T1000 (cell line): ENCODE measurements around the gene GINS3.

Source experiments
- DNase-seq: peaks from one replicate; lab custom pipeline; 2025; ENCODE audit warnings: mixed read lengths; lab: John Stamatoyannopoulos, UW

The GINS3 gene

GRCh38 chr16:58425756-58426494, 33.7 kb downstream of the GINS3 start:
- DNase-seq: no peak

GRCh38 chr16:58426966-58427365, 34.7 kb downstream of the GINS3 start:
- no peak for DNase-seq

DNA sequence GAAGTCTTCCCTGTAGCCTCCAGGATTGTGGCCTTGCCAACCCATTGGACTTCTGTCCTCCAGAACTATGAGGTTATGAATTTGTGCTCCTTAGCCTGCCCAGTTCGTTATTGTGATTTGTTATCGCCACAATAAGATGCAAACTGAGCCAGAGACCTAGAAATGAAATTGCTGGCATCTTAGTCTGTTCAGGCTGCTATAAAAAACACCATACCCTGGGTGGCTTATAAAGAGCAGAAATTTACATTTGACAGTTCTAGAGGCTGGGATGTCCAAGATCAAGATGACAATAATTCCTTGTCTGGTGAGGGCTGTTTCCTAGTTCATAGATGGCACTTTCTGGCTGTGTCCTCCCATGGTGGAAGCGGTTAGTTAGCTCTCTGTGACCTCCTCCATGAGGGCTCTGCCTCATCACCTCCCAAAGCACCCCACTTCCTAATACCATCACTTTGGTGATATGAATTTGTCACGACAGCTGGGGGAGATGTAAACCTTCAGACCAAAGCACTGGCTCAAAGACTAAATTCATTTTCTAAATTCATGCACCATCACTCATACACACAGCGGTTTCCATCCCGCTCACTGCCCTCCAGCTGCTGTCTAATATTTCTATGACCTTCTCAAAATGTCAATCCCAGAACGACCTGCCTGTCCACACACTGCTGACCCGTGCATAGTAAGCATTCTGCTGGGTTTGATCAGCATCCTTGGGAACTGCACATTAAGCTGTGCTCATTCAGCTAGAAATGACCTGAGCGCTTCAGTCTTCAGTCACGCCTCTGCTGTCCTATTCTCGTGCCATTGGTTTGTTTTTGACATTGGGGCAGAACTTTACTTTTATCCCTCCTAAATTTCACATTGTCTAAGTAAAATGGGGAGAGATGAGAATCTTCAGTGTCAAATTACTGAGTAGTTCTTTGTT, 36.6 kb downstream of the GINS3 start:
- no peak for DNase-seq

DNA sequence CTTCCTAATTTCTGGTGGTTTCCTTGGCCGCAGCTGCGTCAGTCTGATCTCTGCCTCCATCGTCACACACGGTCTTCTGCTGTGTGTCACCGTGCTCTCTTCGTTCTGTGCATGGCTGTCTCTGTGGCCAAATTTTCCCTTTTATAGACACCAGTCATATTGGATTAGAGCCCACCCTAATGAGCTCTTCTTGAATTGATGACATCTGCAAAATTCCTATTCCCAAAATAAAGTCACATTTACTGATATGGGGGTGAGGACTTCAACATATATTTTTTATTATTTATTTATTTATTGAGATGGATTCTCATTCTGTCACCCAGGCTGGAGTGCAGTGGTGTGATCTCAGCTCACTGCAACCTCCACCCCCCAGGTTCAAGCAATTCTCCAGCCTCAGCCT, 38.4 kb downstream of the GINS3 start:
- no peak for DNase-seq

DNA sequence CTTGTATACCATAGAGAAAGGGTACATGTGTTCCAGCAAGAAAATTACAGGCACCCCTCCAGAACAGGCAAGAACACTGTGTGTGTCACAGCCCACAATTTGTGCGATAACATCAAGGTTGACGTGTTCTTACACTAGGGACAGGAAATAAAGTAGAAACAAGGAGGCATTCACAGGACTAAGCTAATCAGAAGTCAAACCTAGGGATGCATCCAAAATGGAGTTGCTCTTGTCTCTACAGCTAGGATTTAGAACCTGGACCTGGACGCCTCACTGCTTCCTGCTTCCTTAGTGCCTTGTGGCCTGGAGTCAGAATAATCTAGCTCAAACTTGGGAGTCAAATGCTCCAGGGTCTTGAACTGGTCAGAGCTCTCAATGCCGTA, 41.3 kb downstream of the GINS3 start:
- DNase-seq: no peak

DNA sequence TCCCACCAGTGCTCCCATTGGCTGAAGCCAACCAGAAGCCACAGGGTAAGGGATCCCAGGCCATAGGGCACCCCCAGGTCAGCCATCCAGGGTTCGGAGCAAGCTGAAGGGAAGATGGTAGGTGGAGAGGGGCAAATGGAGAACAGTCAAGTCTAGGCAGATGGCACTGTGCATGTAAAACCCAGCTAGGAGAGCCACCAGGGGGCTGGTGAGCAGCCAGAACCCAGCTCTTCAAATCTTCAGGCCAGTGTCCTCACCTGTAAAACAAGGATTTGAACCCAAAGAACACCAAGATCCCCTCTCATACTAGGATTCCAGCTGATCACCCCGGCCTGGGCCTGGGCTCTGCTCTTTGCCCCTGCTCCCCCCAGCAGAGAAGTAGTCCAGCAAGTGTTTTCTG, 43.5 kb downstream of the GINS3 start:
- DNase-seq: no peak

- DNase-seq: no peak
Observed at GRCh38 chr16:58440131-58440530, 47.9 kb downstream of the GINS3 start.

DNA sequence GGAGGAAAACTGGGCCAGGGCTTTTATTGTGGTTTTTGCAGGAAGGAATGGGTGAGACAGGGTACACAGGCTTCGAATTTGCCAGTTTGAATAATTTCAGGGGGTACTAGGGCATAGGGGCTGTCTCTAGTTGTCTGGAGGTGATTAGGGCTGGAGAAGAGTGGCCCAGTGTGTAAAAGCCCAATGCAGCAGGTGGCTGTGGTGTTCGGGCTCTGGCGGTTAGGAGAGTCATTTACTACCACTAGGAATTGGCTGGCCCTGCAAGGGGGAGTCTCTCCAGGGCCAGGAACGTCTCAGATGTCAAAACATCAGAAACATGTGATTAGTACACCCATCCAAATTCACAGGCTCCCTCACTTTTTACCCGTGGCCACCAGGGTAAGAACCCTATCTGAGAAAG, 50.3 kb downstream of the GINS3 start:
- no peak for DNase-seq

- DNase-seq: no peak
Observed at GRCh38 chr16:58443783-58444182, 51.5 kb downstream of the GINS3 start.

- DNase-seq: no peak
Observed at GRCh38 chr16:58444265-58444664, 52.0 kb downstream of the GINS3 start.

DNA sequence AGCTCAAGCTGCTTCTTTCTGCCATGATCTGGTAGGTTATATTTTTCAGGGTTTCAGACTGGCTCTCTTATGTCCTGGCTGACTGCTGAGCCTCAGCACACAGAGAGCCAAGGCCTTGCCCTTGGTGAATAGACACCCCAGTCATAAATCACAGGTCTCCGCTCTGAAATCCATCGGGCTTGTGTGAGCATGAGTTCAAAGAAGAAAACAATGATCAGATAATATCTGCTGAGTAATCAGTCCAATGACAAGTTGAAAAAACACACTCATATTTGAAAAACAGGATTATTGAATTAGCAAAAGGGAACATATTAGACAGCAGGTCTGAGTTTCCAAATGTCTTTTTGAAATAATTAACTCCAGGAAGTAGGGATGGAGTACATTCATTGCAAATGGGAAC, 56.6 kb downstream of the GINS3 start:
- DNase-seq: no peak

DNA sequence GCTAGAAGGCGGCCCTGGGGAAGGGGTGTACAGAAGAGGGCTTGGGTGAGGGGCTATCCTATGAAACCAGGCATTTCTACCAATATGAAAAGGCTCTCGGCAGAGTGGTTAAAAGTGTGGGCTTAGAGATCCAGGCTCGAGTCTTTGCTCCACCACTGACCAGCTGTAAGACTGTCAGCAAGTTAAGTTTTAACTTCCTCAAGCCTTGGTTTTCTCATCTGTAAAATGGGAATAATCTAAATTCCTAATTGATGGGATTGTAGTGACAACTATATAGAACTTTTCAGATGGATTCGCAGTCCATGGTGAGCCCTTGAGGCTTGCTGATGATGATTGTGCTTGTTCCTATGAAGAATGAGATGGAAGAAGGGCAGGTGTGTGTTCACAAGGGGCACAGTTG, 57.0 kb downstream of the GINS3 start:
- DNase-seq: no peak

- no peak for DNase-seq
Observed at GRCh38 chr16:58449768-58450167, 57.5 kb downstream of the GINS3 start.

DNA sequence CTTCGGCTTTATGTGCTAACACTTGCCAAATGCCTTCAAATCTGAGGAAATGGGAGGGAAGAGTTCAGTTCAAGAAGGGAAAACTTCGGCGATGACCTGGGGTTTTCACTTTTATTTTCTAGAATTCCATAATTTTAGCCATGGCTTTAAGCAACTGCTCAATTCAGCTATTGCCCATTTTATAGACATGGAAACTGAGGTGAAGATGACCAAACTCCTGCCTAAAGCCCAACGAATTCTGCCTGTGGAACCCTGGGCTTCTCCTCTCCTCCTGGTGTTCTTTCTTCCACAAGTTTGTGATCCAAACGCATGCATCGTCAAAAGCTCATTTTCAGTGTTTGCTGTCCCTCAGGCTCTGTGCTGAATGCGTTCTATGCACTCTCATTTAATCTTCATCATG, 58.3 kb downstream of the GINS3 start:
- DNase-seq: no peak

GRCh38 chr16:58451265-58451689, 59.0 kb downstream of the GINS3 start:
- no peak for DNase-seq

DNA sequence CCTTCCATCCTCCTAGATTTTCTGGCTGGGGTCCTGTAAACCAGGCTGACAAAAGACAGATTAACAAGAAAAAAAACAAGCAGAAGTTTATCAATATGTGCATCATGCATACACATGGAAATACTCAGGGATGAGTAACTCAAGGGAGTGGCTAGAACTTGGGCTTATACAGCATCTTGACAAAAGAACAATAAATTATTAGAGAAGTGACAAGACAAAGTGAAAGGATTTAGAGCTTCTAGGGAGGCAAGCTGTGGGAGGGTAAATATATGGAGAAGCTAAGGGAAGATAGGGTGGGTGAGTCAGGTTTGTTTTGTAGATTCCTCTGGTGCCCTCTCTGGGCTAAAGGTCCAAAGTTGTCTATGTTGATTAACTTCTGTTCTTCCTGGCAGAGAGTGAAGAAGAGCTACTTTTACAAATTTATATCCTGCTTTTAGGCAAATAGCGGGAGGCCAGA, 59.7 kb downstream of the GINS3 start:
- DNase-seq: no peak

- DNase-seq: no peak
Observed at GRCh38 chr16:58452640-58453039, 60.4 kb downstream of the GINS3 start.

GRCh38 chr16:58454178-58454577, 61.9 kb downstream of the GINS3 start:
- no peak for DNase-seq

DNA sequence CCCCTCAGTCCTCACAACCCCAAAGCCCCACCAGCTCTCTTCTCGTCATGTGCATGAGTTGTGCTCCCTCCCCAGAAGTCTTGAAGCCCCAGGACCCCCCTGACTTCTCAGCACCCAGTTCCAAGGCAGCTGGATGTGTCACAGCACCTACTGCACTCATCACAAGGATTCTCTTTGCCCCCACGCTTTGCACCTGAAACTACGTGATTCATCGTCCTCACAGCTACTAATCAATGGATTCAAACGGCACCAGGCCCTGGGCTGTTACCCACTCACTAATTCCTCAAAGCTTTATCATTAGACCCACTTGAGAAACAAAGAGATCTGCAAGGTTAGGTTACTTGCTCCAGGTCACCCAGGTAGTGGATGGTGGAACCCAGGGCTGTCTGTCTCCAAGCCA, 62.6 kb downstream of the GINS3 start:
- no peak for DNase-seq
